SK-N-DZ (cell line): ENCODE results near the gene ATP2B2.
"Not testable (repeated sequence)": the region's sequence is repeated elsewhere in the genome, so short reads cannot be mapped to it uniquely, and the experiment has no call there.

ENCODE experiments used
- DNase-seq: peaks from one replicate; pipeline ENCODE4 v3.0.0-alpha.2; 2015; ENCODE audit warnings: low spot score

ATP2B2 gene

DNA sequence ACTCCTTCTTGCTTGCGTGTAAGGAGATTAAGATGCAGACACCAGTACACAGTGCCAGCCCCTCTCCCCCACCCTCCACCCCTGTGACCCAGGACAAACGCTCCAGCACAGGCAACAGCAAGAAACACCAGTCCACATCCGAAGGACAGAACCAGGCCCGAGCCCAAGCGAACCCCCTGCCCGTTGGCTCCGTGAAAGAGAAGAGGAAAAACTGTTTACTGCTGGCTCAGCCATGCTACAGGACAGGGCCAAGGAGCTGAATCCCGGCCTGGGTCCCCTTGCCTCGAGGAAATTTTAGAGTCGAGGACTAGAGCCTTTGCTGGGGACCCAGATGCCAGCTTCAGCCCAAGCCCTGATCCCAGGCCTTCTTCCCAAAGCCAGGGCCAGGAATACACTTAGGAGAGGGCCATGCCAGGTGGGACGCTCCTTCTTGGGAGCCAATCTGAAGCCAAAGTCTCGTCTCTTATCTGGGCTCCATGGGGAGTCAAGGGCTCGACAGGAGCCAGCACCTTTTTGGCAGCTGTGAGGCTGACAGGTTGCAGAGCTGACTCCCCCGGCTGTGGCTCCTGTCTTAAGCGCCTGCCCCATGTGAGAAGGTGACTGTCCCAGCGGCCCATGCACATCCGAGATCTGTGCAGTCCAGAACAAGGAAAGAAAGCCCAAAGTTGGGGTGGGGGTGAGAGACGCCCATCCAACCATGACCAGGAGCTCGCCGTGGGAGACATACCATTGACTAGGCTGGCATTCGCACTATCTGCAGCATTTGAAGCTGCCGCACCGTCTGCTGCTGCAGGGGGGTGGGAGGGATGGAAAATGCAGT is 120.6 kb downstream of the ATP2B2 start:
- no peak for DNase-seq

GRCh38 chr3:10383850-10384248 is 121.5 kb downstream of the ATP2B2 start:
- no peak for DNase-seq

DNA sequence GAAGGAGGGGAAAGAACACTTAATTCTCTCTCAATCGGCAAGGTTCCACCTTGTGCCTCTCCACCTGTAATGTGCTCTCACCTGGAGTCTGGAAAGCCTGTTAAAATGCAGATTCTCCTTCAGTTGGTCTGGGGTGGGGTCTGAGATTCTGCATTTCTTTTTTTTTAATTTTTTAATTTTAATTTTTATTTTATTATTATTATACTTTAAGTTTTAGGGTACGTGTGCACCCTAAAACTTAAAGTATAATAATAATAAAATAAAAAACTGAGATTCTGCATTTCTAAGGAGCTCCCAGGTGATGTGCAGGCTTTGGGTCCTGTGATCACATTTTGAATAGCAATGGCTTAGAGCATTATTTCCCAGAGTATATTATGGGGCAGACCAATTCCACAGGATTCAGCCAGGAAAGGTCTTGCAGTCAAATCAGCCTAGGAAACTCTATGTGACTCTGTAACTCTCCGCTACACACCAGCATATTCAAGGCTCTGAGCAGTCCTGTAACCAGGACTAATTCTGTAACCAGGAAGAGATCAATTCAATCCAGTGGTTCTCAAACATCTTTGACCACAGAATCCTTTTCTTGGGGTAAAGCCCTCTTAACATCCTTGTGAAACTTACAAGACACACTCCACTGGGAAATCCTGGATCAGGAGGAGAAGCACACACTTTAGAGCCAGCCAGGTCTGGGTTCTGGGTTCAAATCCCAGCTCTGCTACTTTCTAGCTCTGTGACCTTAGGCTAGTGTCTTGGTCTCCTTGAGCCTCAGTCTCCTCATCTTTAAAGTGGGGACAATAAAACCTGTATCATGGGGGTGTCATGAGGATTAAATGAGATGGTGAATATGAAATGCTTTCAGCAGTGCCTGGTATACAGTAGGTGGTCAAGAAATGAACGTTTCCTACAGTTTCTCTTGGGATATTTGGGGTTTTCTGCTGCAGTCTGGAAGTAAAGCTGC is 122.2 kb downstream of the ATP2B2 start:
- DNase-seq = no peak

GRCh38 chr3:10382445-10382844 is 122.9 kb downstream of the ATP2B2 start:
- not testable (repeated sequence) for DNase-seq

- DNase-seq = no peak
These were observed 124.0 kb downstream of the ATP2B2 start for GRCh38 chr3:10381336-10381735.

DNA sequence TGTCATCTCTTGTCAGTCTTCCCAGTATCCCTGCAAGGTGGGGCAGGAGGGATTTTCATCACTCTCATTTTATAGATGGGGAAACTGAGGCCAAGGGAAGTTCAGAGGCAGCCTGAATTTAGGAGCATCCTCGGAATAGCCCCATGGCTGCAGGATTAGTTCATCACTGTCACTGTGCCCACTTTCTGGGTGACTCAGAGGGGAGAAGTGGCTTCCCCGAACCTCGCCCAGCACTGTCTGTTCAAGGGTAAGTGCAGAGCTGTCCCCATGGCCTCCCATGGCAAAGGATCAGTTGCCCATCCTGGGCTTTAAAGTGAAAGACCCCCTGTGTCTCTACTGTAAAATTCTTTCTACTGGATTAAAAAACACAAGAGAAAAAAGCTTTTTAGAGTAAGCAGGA is 124.5 kb downstream of the ATP2B2 start:
- no peak for DNase-seq

- DNase-seq = no peak
These were observed 125.4 kb downstream of the ATP2B2 start for GRCh38 chr3:10379961-10380360.

- DNase-seq = no peak
These were observed 126.2 kb downstream of the ATP2B2 start for GRCh38 chr3:10379161-10379560.

- no peak for DNase-seq
These were observed 126.6 kb downstream of the ATP2B2 start for GRCh38 chr3:10378742-10379141.

DNA sequence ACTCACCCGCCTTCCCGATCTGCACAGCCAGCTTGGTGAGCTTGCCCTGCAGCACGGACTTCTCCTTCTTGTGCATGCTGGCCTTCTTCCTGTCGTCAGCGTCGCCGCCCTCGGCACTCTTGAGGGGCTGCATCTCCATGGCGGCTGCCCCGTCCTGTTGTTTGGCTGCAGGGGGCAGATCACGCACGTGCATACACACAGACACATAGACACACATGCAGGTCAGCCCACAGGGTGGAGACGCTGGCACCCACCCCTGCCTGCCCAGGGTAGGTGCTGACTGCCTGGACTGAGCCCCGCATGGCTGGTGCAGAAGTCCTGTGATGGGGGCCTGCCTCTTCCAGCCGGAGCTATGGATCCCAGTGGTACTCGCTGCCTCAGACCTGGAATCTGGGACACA is 127.1 kb downstream of the ATP2B2 start:
- DNase-seq = no peak

DNA sequence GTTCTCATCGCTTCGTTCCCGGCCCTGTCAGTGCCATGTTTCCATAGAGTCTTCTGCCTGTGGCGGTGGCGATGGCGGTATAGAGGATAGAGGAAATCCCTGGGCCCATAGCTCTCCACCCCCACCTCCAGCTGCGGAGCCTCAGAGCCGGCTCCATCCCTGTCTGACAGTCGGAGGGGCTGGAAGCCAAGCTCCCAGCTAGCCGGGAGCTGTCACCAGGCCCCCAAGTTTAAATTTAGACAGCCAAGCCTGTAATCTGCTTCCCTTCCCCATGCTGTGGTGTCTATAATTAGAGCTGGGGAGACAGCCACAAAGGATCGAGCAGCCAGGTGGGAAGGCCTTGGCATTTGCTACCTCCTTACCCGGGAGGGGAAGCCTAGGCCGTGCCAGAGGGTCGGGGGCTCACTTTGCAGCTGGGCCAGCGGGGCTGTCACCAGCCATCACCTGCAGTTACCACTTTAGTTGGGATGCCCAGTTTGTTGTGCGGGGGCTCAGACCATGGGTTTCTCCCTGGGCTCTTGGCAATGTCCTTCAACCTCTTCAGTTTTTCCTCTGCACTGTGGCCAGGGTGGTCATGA is 128.1 kb downstream of the ATP2B2 start:
- DNase-seq = no peak

DNA sequence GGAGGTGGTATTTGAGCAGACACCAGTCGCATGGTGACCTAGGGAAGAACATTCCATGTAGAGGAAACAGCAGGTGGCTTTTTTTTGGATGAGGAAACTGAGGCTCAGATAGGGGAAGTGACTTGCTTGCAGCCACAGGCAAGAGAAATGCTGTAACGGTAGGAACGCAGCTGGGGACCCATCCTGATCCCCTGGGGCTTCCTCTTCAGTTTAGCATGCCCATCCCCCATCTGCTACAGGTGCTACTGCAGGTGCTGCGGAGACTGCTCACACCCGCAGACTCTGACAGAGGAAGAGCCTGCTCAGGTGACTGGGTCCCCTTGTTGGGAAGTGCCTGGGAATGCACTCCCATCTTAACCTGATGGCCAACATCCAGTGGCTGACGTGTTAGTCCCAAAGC is 129.0 kb downstream of the ATP2B2 start:
- no peak for DNase-seq

DNA sequence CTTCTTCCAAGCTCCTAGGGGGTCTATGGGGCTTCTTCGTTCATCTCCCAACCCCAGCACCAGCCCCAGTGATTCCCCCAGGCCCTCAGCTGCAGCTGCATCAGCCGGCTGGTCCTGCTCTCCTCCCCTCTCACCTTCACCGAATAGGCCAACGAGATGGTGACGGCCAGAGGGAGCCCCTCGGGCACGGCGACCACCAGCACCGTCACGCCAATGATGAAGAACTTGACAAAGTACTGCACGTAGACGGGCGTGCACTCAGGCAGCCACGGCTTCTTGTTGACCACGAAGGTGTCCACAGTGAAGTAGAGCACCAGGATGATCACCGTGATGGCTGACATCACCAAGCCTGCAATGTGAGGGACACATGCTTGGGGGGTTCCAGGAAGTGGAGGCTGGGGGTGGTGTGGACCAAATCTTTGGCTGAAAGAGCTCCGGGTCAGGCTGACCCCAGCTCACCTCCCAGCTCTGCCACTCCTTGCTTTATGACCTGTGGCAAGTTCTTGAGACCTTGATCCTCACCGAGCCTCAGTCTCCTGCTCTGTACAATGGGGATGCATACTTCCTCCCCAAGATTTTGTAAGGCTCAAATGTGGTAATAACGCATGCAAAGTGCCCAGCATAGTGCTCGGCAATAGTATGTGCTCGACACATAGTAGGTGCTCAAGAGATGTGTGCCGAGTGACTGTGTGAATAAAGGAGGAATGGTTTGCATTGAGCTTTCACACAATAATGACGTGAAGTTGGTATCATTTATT is 129.9 kb downstream of the ATP2B2 start:
- DNase-seq = no peak

DNA sequence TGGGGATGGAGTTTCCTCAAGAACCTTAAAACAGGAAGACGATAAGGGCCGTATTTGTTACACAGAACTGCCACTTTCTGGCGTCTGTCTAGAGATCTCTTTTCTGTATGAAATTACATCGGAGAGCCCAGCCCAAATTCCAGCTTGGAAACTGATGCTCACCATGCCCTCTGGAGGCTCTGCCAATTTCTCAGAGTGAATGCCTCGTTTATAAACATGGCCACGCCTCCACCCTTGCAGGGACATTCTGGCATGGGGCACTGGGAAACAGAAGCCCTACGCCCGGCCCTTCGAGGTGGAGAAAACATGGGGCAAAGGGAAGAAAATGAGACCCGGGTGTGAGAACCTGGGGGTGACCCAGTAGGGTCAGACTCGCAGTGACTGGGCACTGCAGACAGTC is 131.1 kb downstream of the ATP2B2 start:
- DNase-seq = no peak

GRCh38 chr3:10373686-10374261 is 131.6 kb downstream of the ATP2B2 start:
- DNase-seq = no peak

DNA sequence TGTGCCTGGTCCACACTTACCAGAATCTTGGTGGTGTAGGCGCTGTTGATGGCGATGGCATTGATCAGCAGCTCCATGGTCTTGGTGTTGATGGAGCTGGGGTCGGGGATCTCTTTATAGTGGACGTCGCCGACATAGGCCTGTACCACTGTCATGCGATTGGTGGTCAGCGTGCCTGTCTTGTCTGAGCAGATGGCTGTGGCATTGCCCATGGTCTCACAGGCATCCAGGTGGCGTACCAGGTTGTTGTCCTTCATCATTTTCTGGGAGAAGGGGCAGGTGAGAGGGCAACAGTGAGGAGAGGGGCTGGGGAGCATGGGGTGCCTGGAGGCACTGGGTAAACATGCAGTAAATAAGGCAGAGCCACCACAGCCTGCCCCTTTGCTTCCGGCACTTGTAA is 133.6 kb downstream of the ATP2B2 start:
- DNase-seq = no peak

DNA sequence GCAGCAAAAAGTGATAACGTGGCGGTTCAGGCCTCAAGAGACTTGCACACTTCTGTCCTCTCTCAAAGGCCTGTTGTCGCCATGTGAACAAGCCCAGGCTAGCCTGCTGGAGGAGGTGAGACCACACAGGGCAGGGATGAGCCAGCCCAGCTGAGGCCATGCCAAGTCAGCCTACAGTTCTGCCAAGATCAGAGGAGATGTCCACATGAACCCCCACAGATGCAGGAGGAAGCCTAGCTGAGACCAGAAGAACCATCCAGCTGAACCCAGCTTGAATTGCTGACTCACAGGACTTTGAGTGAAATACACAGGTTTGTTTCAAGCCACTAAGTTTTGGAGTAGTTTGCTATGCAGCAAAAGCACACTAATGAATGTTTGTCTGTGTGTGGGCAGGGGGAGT is 134.2 kb downstream of the ATP2B2 start:
- no peak for DNase-seq

GRCh38 chr3:10370429-10370828 is 135.0 kb downstream of the ATP2B2 start:
- DNase-seq = no peak

DNA sequence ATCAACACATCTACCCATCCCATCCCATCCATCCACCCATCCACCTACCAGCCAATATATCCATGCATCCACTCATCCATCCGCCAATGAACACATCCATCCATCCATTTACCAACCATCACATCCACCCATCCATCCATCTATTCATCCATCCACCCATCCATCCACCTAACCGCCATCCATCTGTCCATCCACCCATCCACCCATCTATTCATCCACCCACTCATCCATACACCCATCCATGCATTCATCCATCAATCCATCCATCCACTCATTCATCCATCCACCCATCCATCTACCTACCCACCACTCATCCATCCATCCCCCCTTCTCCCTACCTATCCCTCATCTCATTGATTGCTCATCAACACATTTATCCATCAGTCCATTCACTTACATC is 136.9 kb downstream of the ATP2B2 start:
- no peak for DNase-seq

DNA sequence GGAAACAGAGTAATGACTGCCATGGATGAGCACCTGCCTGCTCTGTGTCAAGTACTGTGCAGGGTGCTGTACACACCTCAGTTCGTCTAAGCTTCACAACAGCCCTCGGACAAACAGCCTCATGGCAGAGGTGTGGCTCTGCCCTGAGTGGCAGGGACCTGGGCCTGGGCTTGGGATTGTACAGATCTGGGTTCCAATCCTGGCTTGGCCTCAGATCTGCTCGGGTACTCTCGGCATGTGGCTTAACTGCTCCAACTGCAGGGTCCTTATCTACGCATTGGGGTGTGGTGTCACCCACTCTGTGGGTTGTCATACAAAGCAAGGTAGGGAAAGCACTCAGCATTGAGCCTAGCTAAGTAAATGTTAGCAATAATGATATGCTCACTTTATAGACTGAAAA is 137.9 kb downstream of the ATP2B2 start:
- DNase-seq = no peak

DNA sequence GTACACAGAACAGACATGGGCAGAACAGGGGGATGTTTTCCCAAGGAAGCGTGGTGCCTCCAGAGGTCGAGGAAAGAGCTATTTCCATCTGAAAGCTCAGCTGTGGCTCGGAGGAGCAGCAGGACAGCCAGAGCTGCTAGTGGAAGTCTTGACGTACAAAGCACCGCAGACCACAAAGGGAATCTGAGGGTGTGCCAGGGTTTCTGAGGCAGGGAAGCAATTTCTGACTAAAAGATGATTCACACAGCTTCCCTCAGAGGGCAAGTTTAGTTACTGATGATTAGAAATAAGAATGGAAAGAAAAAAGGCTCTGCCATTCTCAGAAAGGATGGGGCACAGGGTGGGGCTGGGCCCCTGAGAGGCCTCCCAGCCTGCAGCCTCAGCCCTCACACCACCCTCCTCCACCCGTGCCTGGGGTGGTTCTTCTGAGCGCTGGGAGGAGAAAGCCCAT is 138.7 kb downstream of the ATP2B2 start:
- DNase-seq = no peak
